ENCODE results near the gene FRAS1.
"Not testable (repeated sequence)": the region's sequence is repeated elsewhere in the genome, so short reads cannot be mapped to it uniquely, and the experiment has no call there.

FRAS1 gene, protein sequence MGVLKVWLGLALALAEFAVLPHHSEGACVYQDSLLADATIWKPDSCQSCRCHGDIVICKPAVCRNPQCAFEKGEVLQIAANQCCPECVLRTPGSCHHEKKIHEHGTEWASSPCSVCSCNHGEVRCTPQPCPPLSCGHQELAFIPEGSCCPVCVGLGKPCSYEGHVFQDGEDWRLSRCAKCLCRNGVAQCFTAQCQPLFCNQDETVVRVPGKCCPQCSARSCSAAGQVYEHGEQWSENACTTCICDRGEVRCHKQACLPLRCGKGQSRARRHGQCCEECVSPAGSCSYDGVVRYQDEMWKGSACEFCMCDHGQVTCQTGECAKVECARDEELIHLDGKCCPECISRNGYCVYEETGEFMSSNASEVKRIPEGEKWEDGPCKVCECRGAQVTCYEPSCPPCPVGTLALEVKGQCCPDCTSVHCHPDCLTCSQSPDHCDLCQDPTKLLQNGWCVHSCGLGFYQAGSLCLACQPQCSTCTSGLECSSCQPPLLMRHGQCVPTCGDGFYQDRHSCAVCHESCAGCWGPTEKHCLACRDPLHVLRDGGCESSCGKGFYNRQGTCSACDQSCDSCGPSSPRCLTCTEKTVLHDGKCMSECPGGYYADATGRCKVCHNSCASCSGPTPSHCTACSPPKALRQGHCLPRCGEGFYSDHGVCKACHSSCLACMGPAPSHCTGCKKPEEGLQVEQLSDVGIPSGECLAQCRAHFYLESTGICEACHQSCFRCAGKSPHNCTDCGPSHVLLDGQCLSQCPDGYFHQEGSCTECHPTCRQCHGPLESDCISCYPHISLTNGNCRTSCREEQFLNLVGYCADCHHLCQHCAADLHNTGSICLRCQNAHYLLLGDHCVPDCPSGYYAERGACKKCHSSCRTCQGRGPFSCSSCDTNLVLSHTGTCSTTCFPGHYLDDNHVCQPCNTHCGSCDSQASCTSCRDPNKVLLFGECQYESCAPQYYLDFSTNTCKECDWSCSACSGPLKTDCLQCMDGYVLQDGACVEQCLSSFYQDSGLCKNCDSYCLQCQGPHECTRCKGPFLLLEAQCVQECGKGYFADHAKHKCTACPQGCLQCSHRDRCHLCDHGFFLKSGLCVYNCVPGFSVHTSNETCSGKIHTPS (N-terminal part only)

DNA sequence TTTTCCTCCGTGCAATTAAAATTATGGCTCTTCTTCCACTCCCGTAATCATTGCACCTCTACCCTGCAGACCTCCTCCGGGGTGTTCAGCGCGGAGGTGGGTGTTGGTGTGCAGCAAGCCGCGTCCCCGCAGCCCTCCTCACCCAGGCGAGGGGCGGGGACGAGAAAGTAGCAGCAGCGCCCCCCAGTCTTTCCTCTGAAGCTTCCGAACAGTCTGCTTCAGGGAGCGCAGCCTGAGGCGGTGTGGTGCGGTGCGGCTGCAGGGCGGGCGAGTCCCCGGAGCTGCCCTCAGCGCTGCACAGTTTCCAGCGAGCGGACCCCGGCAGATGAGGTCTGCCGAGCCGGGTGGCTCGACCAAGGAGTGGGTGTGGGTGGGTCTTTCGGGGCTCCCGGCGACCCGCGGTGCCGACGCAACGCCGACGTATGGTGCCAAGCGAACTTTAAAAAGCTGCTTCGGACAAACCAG, at the start of gene FRAS1:
Gene FRAS1, plus strand, starts transcription at position 189 of the 465 bp plus-strand sequence. CDS start 687 bp downstream, outside the sequence.
- no peaks in the 10 kb centered on the region for H3K9me3 Mint-ChIP-seq
- H3K4me1 Mint-ChIP-seq (ENCODE audit: low read depth), result peaks cover 27% of the 10 kb centered on the region
- no peaks in the 10 kb centered on the region for H3K36me3 Mint-ChIP-seq (ENCODE audit: low read depth)
- H3K4me3 Mint-ChIP-seq, result peak within 1 kb of the TSS; percentile 69
- H3K27me3 Mint-ChIP-seq, result peaks cover 71% of the 10 kb centered on the region
- no peak within 1 kb of the TSS for H3K27ac Mint-ChIP-seq
- intact Hi-C loops (cut with micrococcal nuclease), result no loop called here

DNA sequence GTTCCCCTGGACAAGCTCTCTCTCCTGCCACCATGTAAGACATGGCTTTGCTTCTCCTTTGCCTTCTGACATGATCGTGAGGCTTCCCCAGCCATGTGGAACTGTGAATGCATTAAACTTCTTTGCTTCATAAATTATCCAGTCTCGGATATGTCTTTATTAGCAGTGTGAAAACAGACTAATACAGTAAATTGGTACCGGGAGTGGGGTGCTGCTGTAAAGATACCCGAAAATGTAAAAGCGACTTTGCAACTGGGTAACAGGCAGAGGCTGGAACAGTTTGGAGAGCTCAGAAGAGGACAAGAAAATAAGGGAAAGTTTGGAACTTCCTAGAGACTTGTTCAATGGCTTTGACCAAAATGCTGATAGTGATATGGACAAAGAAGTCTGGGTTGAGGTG, 46.1 kb upstream of the FRAS1 start:
- H3K9me3 Mint-ChIP-seq, result peaks cover 25% of the 10 kb centered on the region
- H3K4me1 Mint-ChIP-seq (ENCODE audit: low read depth); H3K4me3 Mint-ChIP-seq; H3K27me3 Mint-ChIP-seq; H3K36me3 Mint-ChIP-seq (ENCODE audit: low read depth); intact Hi-C loops (cut with micrococcal nuclease); H3K27ac Mint-ChIP-seq: not testable (repeated sequence)

DNA sequence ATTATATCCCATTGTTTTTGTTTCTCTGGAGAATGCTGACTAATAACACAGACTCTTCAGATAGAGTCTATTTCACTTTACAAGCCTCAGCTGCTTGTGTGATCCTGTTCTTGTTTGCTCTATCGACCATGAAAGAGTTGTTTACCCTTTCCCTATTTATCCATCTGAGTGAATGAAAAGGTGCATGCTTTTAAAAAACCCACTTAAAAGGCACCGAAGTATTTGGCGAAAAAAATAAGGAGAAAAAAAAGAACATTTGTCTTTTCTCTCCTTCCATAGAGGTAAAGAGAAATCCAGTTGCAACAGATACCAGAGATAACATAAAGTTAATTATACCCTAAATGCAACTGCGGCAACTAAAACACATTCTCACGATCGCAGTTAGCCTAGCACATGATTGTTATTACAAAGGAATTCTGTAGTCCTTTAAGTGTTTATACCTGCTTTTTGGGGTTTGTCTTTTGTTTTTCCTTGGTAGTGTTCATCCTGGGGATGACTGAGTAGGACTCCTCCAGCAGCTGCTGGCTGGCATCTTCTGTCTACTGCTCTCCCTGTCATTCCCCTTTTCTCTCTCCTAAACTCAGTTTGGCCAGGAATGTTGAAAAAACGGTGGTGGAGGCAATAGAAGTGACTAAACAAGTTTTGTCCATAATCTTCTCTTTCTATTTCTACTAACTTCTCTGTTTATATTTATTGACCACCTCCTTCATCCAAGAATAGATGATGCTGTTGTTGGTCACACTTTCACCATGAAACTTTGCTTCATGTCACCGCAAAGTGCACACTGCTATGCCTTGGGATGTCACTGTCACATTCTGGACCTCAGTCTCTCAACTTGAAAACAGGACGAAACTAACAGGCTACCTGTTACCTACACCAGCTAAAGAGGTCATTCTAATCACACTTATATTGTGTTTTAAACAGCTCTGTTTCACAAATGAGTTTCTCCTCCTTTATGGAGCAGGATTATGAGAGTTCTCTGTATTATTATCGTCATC, 41.9 kb upstream of the FRAS1 start:
- Mint-ChIP-seq H3K4me1 (ENCODE audit: low read depth) (no peaks in the 10 kb centered on the region), H3K36me3 (ENCODE audit: low read depth) (no peaks in the 10 kb centered on the region), H3K4me3 (no peak overlapping the region), H3K27ac (no peak overlapping the region), H3K9me3 (peaks cover 20% of the 10 kb centered on the region), H3K27me3 (no peaks in the 10 kb centered on the region)
- intact Hi-C loops (cut with micrococcal nuclease), result no loop called here

DNA sequence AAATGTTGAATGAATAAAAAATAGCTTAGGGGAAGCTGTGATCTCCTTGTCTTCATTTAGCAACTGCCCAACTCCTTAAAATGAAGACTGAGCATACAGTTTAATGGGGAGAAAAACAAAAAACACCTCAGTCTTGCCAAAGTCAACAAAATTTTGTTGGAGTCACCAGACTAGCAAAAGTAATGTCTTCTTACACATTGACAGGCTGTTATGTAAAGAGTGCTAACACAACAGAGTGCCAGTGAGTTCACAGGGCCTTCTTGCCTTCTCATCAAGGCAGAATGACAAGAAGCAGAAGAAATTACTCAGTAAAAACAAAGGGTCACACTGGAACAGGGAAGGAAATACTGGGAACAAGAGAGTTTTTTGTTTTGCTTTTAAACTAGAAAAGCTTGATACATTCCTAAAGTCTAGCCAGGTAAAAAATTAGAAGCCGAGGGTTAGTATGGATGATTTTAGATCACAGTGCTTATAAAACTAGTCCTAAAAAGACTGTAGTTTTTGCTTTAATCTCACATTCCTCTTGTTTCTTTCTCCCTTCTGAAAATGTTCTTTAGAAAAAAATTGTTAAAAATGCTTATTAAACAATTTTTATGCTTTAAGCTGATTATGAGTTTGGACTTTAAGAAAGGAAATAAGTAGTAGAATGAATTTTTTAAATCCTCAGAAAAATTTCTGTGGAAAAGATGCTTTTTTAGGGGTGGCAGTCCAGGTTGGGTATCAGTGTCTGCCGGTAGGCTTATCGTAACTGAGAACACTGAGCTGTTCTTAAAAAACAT, 38.7 kb upstream of the FRAS1 start:
- Mint-ChIP-seq H3K9me3 (no peaks in the 10 kb centered on the region), H3K27me3 (no peaks in the 10 kb centered on the region), H3K27ac (no peak overlapping the region), H3K4me1 (ENCODE audit: low read depth) (no peaks in the 10 kb centered on the region), H3K36me3 (ENCODE audit: low read depth) (no peaks in the 10 kb centered on the region), H3K4me3 (no peak overlapping the region)
- intact Hi-C loops (cut with micrococcal nuclease), result no loop called here

DNA sequence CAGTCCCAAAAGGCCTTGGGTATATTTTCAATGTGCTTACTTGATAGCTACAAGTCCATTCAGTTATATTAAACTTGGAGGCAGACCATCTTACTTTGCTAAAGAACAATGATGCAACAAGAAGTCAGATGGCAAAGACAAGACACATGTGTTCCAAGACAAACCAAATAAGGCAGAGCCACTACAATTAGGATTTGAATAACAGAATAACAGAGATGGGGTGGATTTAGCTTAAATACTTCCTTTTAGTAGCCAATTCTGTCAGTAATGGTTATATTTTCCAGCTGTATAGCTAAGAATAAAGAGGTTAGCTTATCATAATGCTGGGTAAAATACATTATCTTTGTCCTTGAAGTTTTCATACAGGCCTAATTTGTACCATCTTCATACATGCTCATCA, 37.7 kb upstream of the FRAS1 start:
- Mint-ChIP-seq H3K27me3 (no peaks in the 10 kb centered on the region), H3K36me3 (ENCODE audit: low read depth) (no peaks in the 10 kb centered on the region), H3K4me3 (no peak overlapping the region), H3K9me3 (no peaks in the 10 kb centered on the region), H3K27ac (no peak overlapping the region), H3K4me1 (ENCODE audit: low read depth) (no peaks in the 10 kb centered on the region)
- intact Hi-C loops (cut with micrococcal nuclease), result no loop called here

DNA sequence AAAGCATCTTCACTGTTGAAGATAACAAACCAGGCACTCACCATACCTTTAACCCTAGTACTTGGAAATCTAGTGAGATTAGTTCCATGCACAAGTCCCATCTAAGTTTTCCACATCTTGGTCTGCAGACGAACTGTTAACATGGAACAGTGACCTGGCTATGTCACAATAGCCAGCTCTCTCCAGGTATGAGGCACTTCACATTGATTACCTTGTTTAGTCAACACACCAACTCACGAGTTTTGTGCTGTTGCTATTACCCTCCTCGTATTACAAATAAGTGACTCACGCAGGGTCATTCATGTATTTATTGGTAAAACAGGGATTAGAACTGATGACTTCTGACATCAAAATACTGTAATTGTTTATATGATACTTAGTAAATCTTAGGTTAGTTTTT, 36.4 kb upstream of the FRAS1 start:
- Mint-ChIP-seq H3K27ac (no peak overlapping the region), H3K4me3 (no peak overlapping the region), H3K27me3 (no peaks in the 10 kb centered on the region), H3K36me3 (ENCODE audit: low read depth) (no peaks in the 10 kb centered on the region), H3K9me3 (no peaks in the 10 kb centered on the region), H3K4me1 (ENCODE audit: low read depth) (peaks cover 12% of the 10 kb centered on the region)
- intact Hi-C loops (cut with micrococcal nuclease), result no loop called here

DNA sequence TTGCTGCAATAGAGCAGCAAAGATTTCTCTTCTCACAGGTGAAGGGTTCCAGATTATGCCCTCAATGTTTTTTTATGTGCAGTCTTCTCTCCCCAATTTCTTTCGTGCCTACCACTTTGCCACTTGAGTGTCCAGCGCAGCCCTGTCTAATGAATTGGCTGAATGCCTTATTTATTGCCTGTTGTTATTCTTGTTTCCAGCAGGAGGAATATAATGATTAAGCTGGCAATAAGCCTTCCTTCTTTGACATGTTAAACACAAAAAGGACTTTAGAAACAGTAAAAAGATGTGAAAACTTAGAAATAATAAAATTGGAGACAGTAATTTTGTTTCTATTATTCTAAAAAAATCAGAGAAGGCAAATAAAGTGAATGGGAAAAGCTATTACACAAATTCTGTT, 34.6 kb upstream of the FRAS1 start:
- Mint-ChIP-seq H3K36me3 (ENCODE audit: low read depth) (no peaks in the 10 kb centered on the region), H3K4me3 (no peak overlapping the region), H3K4me1 (ENCODE audit: low read depth) (peaks cover 12% of the 10 kb centered on the region), H3K27me3 (no peaks in the 10 kb centered on the region), H3K9me3 (no peaks in the 10 kb centered on the region), H3K27ac (no peak overlapping the region)
- intact Hi-C loops (cut with micrococcal nuclease), result no loop called here

DNA sequence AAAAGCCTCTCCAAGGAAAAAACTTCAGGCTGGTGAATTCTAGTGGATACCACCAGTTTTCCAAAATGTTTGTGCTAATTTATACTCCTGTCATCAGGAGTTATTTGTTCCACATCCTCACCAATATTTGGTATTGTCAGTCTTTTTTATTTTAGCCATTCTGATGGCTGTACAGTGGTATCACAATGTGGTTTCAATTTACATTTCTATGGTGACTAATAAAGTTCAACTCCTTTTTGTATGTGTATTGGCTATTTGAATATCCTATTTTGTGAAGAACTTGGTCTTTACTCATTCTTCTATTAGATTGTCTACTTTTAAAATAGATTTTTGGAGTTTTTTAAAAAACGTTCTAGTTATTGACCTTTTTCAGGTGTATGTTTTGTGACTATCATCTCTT, 33.0 kb upstream of the FRAS1 start:
- H3K27me3 Mint-ChIP-seq, result no peaks in the 10 kb centered on the region
- no peak overlapping the region for H3K4me3 Mint-ChIP-seq
- no peaks in the 10 kb centered on the region for H3K36me3 Mint-ChIP-seq (ENCODE audit: low read depth)
- no peak overlapping the region for H3K27ac Mint-ChIP-seq
- H3K9me3 Mint-ChIP-seq, result no peaks in the 10 kb centered on the region
- intact Hi-C loops (cut with micrococcal nuclease), result no loop called here
- H3K4me1 Mint-ChIP-seq (ENCODE audit: low read depth), result peaks cover 12% of the 10 kb centered on the region

DNA sequence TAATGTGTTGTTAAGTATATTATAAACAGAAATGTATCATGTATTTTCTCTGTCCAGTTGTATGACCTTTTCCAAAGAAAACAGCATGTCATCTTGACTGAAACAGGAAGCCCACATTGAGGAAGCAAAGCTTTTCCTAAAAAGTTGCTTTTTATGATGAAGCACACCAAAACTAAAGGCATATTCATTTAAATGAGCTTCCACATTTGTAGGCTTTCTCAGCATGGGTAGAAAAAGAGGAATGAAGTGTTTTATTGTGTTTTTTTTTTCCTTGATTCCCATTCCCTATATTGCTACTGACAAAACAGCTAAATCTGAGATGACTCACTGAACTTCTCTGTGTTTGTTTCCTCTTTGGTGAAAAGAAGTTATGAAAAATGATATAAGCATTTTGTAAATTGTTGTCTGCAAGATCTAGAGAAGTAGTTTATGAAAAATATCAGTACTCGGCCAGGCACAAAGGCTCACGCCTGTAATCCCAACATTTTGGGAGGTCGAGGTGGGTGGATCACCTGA, 32.5 kb upstream of the FRAS1 start:
- Mint-ChIP-seq H3K9me3 (no peaks in the 10 kb centered on the region), H3K36me3 (ENCODE audit: low read depth) (no peaks in the 10 kb centered on the region), H3K27ac (no peak overlapping the region), H3K4me3 (no peak overlapping the region), H3K27me3 (no peaks in the 10 kb centered on the region), H3K4me1 (ENCODE audit: low read depth) (peaks cover 12% of the 10 kb centered on the region)
- intact Hi-C loops (cut with micrococcal nuclease), result no loop called here

DNA sequence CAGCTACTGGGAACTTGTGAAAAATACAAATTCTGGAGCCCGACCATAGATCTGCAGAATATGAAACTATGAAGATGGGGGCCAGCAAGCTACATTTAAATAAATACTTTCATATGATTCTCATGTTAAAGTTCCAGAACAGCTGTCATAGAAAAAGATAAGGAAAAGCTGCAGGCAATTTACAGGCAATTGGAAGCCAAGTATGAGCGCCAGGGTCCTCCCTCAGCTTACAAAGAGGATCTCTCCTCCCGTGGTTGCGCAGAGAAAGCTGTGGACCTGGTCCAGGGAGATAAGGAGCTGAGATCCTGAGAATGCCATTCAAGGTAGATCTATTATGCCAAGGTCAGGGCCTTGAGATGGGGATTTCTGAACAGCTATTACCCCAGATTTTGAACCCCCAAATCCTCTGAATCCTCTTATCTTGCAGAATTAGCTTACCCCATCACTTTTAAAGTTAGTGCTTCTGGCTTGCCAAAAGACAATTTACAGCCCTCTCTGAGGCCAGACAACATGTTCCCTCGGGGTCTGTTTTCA, 25.6 kb upstream of the FRAS1 start:
- Mint-ChIP-seq H3K27me3 (no peaks in the 10 kb centered on the region), H3K36me3 (ENCODE audit: low read depth) (no peaks in the 10 kb centered on the region), H3K27ac (no peak overlapping the region), H3K4me1 (ENCODE audit: low read depth) (no peaks in the 10 kb centered on the region), H3K9me3 (no peaks in the 10 kb centered on the region), H3K4me3 (no peak overlapping the region)
- intact Hi-C loops (cut with micrococcal nuclease), result no loop called here

DNA sequence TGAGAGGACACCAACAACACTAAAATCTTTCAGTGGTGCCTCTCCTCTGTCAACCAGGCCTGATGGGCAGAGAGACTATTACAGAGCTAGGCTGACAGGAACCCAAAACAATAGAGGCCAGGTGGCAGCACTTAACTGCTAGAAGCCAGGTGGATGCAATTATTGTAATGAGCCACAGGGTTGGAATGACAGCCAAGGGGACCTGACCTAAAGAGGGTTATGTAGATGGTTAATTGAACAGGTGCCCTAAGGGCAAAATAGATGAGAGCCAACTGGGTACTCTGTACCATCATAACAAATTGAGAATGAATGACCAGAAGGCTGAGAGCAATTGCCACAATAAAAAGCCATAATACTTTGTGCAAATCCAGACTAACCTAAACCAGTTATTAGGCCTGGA, 24.7 kb upstream of the FRAS1 start:
- no peaks in the 10 kb centered on the region for H3K4me1 Mint-ChIP-seq (ENCODE audit: low read depth)
- no peak overlapping the region for H3K4me3 Mint-ChIP-seq
- H3K27me3 Mint-ChIP-seq, result no peaks in the 10 kb centered on the region
- H3K27ac Mint-ChIP-seq, result no peak overlapping the region
- H3K36me3 Mint-ChIP-seq (ENCODE audit: low read depth), result no peaks in the 10 kb centered on the region
- H3K9me3 Mint-ChIP-seq, result no peaks in the 10 kb centered on the region
- intact Hi-C loops (cut with micrococcal nuclease), result no loop called here

DNA sequence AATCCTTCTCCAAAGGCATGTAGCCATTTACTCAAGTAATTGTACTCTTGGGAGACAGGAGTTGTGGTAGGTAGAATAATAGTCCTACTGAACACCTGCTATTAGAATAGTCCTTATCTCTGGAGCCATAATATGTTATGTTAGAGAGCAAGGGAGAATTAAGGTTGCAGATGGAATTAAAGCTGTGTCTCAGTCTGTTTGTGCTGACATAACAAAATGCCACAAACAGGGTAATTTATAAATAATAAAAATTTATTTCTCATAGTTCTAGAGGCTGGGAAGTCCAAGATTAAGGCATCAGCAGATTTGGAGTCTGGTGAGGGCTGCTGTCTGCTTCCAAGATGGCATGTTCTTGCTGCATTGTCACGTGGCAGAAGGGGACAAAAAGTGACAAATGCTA, 24.2 kb upstream of the FRAS1 start:
- no peaks in the 10 kb centered on the region for H3K4me1 Mint-ChIP-seq (ENCODE audit: low read depth)
- H3K9me3 Mint-ChIP-seq, result no peaks in the 10 kb centered on the region
- intact Hi-C loops (cut with micrococcal nuclease), result no loop called here
- H3K36me3 Mint-ChIP-seq (ENCODE audit: low read depth), result no peaks in the 10 kb centered on the region
- no peak overlapping the region for H3K4me3 Mint-ChIP-seq
- H3K27me3 Mint-ChIP-seq, result no peaks in the 10 kb centered on the region
- H3K27ac Mint-ChIP-seq, result no peak overlapping the region

Data from dendritic cell treated with granulocyte-macrophage colony-stimulating factor and Interleukin-4, amounts not matched to agents 40 ng/mL and 50 ng/mL, for 4 days (primary cell).